Hair follicular keratinocyte (primary cell): Measurements from ENCODE around the gene CCDC196. TPM values are rescaled to one million over a fixed set of nuclear protein-coding genes. Genes with fewer than 3 reads are reported as not detected.

Experiments used
- total RNA-seq: library from RNA; depleted of rRNA; stranded (reverse); fragments of >200 nt; gene quantifications from 2 replicates; pipeline ENCODE4 v1.2.3, GENCODE V29; 2015

Gene CCDC196, protein sequence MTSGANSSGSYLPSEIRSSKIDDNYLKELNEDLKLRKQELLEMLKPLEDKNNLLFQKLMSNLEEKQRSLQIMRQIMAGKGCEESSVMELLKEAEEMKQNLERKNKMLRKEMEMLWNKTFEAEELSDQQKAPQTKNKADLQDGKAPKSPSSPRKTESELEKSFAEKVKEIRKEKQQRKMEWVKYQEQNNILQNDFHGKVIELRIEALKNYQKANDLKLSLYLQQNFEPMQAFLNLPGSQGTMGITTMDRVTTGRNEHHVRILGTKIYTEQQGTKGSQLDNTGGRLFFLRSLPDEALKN
- not detected in 2 replicates for total RNA-seq

DNA sequence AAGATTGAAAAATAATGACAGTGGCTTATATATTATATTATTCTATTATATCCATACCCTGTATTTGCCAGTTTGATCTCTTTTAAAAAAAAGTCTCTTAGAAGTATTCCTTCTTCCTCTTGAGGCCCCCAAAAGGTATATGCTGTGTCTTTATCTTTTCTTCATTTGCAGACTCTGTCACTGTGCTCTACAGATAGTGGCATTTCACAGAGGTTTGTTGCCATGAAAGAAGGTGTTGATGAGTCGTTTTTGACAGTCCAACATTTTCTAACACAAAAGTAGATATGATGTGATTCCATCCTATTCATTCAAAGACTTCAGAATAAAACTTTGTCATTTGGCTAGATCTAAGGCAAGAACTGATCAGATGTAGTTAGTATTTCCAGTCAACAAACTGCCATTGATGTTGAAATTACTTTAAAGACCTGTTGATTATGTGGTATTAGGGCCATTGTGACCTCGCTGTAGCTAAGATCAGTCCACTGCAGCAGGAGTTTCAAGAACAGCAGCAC is at the start of gene CCDC196:
TSS of gene CCDC196 (plus strand) at position 462 of the 512 bp plus-strand sequence. CDS start 132 bp downstream, outside the sequence.

DNA sequence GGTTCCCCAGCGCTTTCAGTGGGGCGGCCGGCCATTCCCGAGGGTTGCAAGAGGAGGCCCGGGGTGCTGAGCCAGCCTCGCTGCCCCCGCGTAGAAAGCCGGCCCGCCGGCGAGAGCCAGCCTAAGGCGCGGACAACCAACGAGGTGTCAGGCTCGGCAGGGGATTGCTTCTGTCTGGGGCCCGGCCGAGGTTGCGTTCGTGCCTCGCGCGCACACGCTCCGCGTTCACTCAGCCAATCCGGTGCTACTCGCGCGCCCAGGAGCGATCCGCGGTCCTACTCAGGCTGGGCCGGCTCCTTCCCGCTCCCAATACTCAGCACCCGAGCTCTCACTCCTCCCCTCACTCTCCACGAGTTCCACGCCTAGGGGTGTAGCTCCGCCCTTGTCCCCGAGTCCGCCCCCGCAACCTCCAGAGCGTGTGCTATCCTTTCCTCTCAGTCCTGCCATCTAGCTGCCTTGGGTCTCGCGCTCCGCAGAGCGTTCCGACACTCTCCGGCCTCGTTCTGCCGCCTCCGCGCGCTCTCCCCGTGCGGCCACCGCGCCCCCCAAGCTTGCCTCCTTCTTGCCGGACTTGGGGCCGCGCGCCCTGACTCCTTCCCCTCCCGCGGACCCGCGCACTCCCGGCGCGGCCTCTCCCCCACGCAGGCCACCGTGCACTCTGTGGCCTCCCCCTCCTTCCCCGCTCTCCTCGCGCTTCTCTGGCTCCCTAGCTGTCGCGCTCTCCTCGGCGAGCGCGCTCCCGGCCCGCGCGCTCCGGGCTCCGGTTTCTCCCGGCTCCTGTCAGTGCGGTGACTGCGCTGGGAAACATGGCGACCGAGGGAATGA is 21.8 kb downstream of the CCDC196 start, which contains the start of gene GPHN:
TSS of gene GPHN (plus strand) at position 426 of the 825 bp plus-strand sequence.

Other genes with a start within 250 kb of the CCDC196 start
- gene GPHN, start 21.8 kb downstream of the CCDC196 start, total RNA-seq = 16.3 and 29.2 TPM in 2 replicates